ENCODE measurements around the gene BAD. TPM values are rescaled to one million over a fixed set of nuclear protein-coding genes. Genes with fewer than 3 reads are reported as not detected.
A peak's percentile ranks its signal among the peaks of the same experiment; 100 is the strongest.

Gene BAD
- total and polyA plus RNA-seq, 2 of the 13 experiments (the other 11 are each of a cell fraction or from before 2014, with no cell fraction given): 17.9 to 28.5 TPM

DNA sequence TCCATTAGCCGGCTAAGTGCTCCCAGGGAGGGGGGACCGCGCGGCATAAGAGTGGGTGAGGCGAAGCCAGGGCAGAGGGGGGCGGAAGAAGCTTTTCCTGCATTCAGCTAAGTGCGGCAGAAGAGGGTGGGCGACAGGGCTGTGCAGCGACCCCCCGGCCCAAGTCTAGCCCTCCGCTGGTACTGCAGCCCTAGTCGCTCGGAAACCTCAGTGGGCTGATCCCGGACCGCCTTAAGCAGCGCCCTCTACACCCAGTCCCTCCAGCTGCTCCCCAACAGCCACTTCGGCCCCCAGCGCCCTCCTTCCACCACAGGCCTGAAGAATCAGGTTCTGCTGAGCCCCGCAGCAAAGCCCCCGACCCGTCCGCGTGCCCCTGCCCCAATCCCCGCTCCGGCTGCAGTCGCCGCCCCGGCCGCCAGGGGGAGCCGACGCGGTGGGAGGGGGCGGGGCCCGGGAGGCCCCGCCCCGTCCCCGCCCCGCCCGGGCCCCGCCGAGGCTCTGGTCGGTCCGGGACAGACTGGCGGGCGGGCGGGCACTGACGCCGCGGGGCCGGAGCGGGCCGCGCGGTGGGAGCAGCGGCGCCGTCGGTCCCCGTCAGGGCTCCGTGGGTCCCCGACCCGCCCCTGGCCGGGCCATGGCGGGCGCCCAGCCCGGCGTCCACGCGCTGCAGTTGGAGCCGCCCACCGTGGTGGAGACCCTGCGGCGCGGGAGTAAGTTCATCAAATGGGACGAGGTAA, 33.3 kb downstream of the BAD start, which contains the start of gene PLCB3 (continued):
- TF ChIP-seq TAF1 (CRISPR knock-in tag; IDR thresholded peaks at IDR 0.05) (peak; percentile 24; the same call in 1 of the 2 replicates), TBP (CRISPR knock-in tag; IDR thresholded peaks at IDR 0.05) (no peak), TOPORS (CRISPR knock-in tag; IDR thresholded peaks at IDR 0.05) (no peak), SP4 (CRISPR knock-in tag; IDR thresholded peaks at IDR 0.05) (peak; percentile 85), ZNF652 (CRISPR knock-in tag; IDR thresholded peaks at IDR 0.05; ENCODE audit: borderline replicate concordance, low read depth) (no peak), KDM5B (CRISPR knock-in tag; IDR thresholded peaks at IDR 0.05; ENCODE audit: borderline replicate concordance) (peak; percentile 41; the same call in 1 of the 2 replicates), JDP2 (CRISPR knock-in tag; IDR thresholded peaks at IDR 0.05; ENCODE audit: borderline replicate concordance) (no peak), RBFOX2 (IDR thresholded peaks at IDR 0.05; ENCODE audit: low read depth, low read length) (peak; percentile 60), RFXAP (CRISPR knock-in tag; IDR thresholded peaks at IDR 0.05; ENCODE audit: borderline replicate concordance) (0 out of 2 replicates have a peak, but pooled peaks have one; percentile 42), ZFY (CRISPR knock-in tag; IDR thresholded peaks at IDR 0.05) (peak; percentile 62), BHLHE40 (IDR thresholded peaks at IDR 0.05; ENCODE audit: low read length) (no peak), LCORL (IDR thresholded peaks at IDR 0.05) (no peak), LCORL (CRISPR knock-in tag; IDR thresholded peaks at IDR 0.05) (0 out of 2 replicates have a peak, but pooled peaks have one; percentile 21), ZNF430 (CRISPR knock-in tag; IDR thresholded peaks at IDR 0.05) (no peak), HDAC1 (CRISPR knock-in tag; IDR thresholded peaks at IDR 0.05) (no peak; the same call in 1 of the 2 replicates), MIER2 (CRISPR knock-in tag; IDR thresholded peaks at IDR 0.05) (no peak), KLF6 (CRISPR knock-in tag; IDR thresholded peaks at IDR 0.05) (peak; percentile 25; the same call in 1 of the 2 replicates), KAT8 (CRISPR knock-in tag; IDR thresholded peaks at IDR 0.05) (0 out of 2 replicates have a peak, but pooled peaks have one; percentile 2), ZEB1 (IDR thresholded peaks at IDR 0.05; ENCODE audit: insufficient replicate concordance, low read depth) (no peak), AKAP8 (CRISPR knock-in tag; IDR thresholded peaks at IDR 0.05) (no peak), MED8 (CRISPR knock-in tag; IDR thresholded peaks at IDR 0.05; ENCODE audit: insufficient replicate concordance) (no peak)
- TF ChIP-seq, protein P1, sequence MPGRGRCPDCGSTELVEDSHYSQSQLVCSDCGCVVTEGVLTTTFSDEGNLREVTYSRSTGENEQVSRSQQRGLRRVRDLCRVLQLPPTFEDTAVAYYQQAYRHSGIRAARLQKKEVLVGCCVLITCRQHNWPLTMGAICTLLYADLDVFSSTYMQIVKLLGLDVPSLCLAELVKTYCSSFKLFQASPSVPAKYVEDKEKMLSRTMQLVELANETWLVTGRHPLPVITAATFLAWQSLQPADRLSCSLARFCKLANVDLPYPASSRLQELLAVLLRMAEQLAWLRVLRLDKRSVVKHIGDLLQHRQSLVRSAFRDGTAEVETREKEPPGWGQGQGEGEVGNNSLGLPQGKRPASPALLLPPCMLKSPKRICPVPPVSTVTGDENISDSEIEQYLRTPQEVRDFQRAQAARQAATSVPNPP (CRISPR knock-in tag; IDR thresholded peaks at IDR 0.05): no peak
- TF ChIP-seq, protein P2, sequence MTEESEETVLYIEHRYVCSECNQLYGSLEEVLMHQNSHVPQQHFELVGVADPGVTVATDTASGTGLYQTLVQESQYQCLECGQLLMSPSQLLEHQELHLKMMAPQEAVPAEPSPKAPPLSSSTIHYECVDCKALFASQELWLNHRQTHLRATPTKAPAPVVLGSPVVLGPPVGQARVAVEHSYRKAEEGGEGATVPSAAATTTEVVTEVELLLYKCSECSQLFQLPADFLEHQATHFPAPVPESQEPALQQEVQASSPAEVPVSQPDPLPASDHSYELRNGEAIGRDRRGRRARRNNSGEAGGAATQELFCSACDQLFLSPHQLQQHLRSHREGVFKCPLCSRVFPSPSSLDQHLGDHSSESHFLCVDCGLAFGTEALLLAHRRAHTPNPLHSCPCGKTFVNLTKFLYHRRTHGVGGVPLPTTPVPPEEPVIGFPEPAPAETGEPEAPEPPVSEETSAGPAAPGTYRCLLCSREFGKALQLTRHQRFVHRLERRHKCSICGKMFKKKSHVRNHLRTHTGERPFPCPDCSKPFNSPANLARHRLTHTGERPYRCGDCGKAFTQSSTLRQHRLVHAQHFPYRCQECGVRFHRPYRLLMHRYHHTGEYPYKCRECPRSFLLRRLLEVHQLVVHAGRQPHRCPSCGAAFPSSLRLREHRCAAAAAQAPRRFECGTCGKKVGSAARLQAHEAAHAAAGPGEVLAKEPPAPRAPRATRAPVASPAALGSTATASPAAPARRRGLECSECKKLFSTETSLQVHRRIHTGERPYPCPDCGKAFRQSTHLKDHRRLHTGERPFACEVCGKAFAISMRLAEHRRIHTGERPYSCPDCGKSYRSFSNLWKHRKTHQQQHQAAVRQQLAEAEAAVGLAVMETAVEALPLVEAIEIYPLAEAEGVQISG (CRISPR knock-in tag; IDR thresholded peaks at IDR 0.05): peak; percentile 57
- TF ChIP-seq, protein P3, sequence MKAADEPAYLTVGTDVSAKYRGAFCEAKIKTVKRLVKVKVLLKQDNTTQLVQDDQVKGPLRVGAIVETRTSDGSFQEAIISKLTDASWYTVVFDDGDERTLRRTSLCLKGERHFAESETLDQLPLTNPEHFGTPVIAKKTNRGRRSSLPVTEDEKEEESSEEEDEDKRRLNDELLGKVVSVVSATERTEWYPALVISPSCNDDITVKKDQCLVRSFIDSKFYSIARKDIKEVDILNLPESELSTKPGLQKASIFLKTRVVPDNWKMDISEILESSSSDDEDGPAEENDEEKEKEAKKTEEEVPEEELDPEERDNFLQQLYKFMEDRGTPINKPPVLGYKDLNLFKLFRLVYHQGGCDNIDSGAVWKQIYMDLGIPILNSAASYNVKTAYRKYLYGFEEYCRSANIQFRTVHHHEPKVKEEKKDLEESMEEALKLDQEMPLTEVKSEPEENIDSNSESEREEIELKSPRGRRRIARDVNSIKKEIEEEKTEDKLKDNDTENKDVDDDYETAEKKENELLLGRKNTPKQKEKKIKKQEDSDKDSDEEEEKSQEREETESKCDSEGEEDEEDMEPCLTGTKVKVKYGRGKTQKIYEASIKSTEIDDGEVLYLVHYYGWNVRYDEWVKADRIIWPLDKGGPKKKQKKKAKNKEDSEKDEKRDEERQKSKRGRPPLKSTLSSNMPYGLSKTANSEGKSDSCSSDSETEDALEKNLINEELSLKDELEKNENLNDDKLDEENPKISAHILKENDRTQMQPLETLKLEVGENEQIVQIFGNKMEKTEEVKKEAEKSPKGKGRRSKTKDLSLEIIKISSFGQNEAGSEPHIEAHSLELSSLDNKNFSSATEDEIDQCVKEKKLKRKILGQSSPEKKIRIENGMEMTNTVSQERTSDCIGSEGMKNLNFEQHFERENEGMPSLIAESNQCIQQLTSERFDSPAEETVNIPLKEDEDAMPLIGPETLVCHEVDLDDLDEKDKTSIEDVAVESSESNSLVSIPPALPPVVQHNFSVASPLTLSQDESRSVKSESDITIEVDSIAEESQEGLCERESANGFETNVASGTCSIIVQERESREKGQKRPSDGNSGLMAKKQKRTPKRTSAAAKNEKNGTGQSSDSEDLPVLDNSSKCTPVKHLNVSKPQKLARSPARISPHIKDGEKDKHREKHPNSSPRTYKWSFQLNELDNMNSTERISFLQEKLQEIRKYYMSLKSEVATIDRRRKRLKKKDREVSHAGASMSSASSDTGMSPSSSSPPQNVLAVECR (CRISPR knock-in tag; IDR thresholded peaks at IDR 0.05; ENCODE audit: borderline replicate concordance): peak; percentile 56; the same call in 1 of the 2 replicates
